Stomach (tissue), 19 donors: ENCODE data around the gene PXYLP1. TPM values are rescaled to one million over a fixed set of nuclear protein-coding genes. Genes with fewer than 3 reads are reported as not detected.

Experiments
- DNase-seq, 2 donors: peaks; one replicate each; pipeline versions ENCODE4 v3.0.0 to v3.0.0-alpha.2; 2013 to 2019
- H3K27ac ChIP-seq, 5 donors: fragments of 200-600 bp in 4 of 5; sonication (generic) in 4 of 5; one replicate each; pipeline ENCODE4 v1.5.1; 2013 to 2019; ENCODE audit warnings: mild to moderate bottlenecking in 1 of 5, moderate library complexity in 1 of 5
- H3K27me3 ChIP-seq, 3 donors: fragments of 200-600 bp; sonication (generic); one replicate each; pipeline ENCODE4 v1.5.1; 2017 to 2019; ENCODE audit warnings: mixed run types in 1 of 3
- H3K36me3 ChIP-seq, 4 donors: fragments of 200-600 bp; sonication (generic); 1 replicate in 3 of 4; 2 replicates in 1 of 4; pipeline ENCODE4 v1.5.1; 2016 to 2019
- H3K4me1 ChIP-seq, 4 donors: fragments of 200-600 bp; sonication (generic); one replicate each; pipeline ENCODE4 v1.5.1; 2016 to 2019
- H3K4me3 ChIP-seq, 4 donors: fragments of 200-600 bp; sonication (generic) in 3 of 4; one replicate each; pipeline ENCODE4 v1.5.1; 2016 to 2019; ENCODE audit warnings: mild to moderate bottlenecking in 1 of 4
- H3K9me3 ChIP-seq, 4 donors: fragments of 200-600 bp; sonication (generic); one replicate each; pipeline ENCODE4 v1.5.1; 2016 to 2019
- EP300 ChIP-seq: sonication (generic); formaldehyde crosslinking; IDR thresholded peaks from one replicate; pipeline ENCODE4 v1.6.1; 2017; ENCODE audit warnings: antibody characterized with exemption
- POLR2A ChIP-seq, 4 donors: fragments of 450-650 bp; IDR thresholded peaks; one replicate each; pipeline ENCODE4 v1.6.1; 2016; ENCODE audit warnings: antibody characterized with exemption in 4 of 4, control low read depth in 2 of 4, mild to moderate bottlenecking in 1 of 4, moderate library complexity in 1 of 4
- POLR2AphosphoS5 ChIP-seq, 3 donors: sonication (generic); formaldehyde crosslinking; IDR thresholded peaks; one replicate each; pipeline ENCODE4 v1.6.1; 2016; ENCODE audit warnings: antibody characterized with exemption in 3 of 3
- WGBS, 5 donors: extraction: QIAGEN DNeasy Blood & Tissue Kit in 3 of 5; methylation state at CpG; one replicate each; pipeline versions ENCODE4 v1.1.5 to v1.1.7; 2013 to 2018; 5-methylcytosine and 5-hydroxymethylcytosine counted together
- intact Hi-C: fragments of 100-400 bp; cut with DNase I; formaldehyde crosslinking; loops from one replicate; pipeline ENCODE4 v1.15.1; 2023; ENCODE audit warnings: low total_unique reads
- long read RNA-seq, 10 donors: transcript quantifications; one replicate each; lab custom pipeline, GENCODE V29; 2026
- polyA plus RNA-seq, 3 donors: library from polyadenylated mRNA; stranded (reverse); fragments of 200-250 nt; gene quantifications; one replicate each; pipeline ENCODE4 v1.2.3, GENCODE V29; 2013
- total RNA-seq, 5 donors: library from RNA; depleted of rRNA; stranded (reverse); fragments of >200 nt; gene quantifications; one replicate each; pipeline versions ENCODE4 v1.1.0 to v1.2.3, GENCODE V29; 2014 to 2016
- TF ChIP-seq, protein P1 (sequence below), 7 experiments: fragments of 450-650 bp in 4 of 7; fragments of 200-600 bp in 3 of 7; sonication (generic) in 3 of 7; IDR thresholded peaks; one replicate each; pipeline ENCODE4 v1.5.1; 2016 to 2019; ENCODE audit warnings: antibody characterized with exemption in 7 of 7, control low read depth in 2 of 7, mild to moderate bottlenecking in 1 of 7
- donor health status: healthy with polysubstance abuse.
- donor health status: Bipolar disorder and iron deficiency.
- donor health status: healthy.

PXYLP1 gene, protein sequence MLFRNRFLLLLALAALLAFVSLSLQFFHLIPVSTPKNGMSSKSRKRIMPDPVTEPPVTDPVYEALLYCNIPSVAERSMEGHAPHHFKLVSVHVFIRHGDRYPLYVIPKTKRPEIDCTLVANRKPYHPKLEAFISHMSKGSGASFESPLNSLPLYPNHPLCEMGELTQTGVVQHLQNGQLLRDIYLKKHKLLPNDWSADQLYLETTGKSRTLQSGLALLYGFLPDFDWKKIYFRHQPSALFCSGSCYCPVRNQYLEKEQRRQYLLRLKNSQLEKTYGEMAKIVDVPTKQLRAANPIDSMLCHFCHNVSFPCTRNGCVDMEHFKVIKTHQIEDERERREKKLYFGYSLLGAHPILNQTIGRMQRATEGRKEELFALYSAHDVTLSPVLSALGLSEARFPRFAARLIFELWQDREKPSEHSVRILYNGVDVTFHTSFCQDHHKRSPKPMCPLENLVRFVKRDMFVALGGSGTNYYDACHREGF
- total RNA-seq: 10 to 100 TPM in 2 of 5 donors, 1 to 10 TPM in 2, under 1 TPM in 1; 0.58 to 24.8 (median 5.3) TPM
- polyA plus RNA-seq: 1 to 10 TPM; 1.7 to 3.1 (median 2.6) TPM
- long read RNA-seq, donor 1, partial matches to known transcripts: 0 of 2 reads
- long read RNA-seq, donor 1, other reads (novel, unspliced or antisense): 0 of 2 reads
- long read RNA-seq, donor 2, partial matches to known transcripts: 0 of 4 reads
- long read RNA-seq, donor 2, other reads (novel, unspliced or antisense): 0 of 4 reads
- long read RNA-seq, donor 3, partial matches to known transcripts: 0 of 3 reads
- long read RNA-seq, donor 3, other reads (novel, unspliced or antisense): 0 of 3 reads
- long read RNA-seq, donor 4: 0 reads
- long read RNA-seq, donor 5, transcript PXYLP1-201 (6 exons, 3,281 nt): major isoform, 7 of 7 reads
- long read RNA-seq, donor 5, partial matches to known transcripts: 0 of 7 reads
- long read RNA-seq, donor 5, other reads (novel, unspliced or antisense): 0 of 7 reads
- long read RNA-seq, donor 6: 0 reads
- long read RNA-seq, donor 7, partial matches to known transcripts: 7 of 9 reads
- long read RNA-seq, donor 7, other reads (novel, unspliced or antisense): 0 of 9 reads
- long read RNA-seq, donor 8, transcript PXYLP1-201 (6 exons, 3,281 nt): major isoform, 5 of 5 reads
- long read RNA-seq, donor 8, partial matches to known transcripts: 0 of 5 reads
- long read RNA-seq, donor 8, other reads (novel, unspliced or antisense): 0 of 5 reads
- long read RNA-seq, donor 9, partial matches to known transcripts: 0 of 6 reads
- long read RNA-seq, donor 9, other reads (novel, unspliced or antisense): 0 of 6 reads
- long read RNA-seq, donor 10, partial matches to known transcripts: 0 of 3 reads
- long read RNA-seq, donor 10, other reads (novel, unspliced or antisense): 0 of 3 reads

DNA sequence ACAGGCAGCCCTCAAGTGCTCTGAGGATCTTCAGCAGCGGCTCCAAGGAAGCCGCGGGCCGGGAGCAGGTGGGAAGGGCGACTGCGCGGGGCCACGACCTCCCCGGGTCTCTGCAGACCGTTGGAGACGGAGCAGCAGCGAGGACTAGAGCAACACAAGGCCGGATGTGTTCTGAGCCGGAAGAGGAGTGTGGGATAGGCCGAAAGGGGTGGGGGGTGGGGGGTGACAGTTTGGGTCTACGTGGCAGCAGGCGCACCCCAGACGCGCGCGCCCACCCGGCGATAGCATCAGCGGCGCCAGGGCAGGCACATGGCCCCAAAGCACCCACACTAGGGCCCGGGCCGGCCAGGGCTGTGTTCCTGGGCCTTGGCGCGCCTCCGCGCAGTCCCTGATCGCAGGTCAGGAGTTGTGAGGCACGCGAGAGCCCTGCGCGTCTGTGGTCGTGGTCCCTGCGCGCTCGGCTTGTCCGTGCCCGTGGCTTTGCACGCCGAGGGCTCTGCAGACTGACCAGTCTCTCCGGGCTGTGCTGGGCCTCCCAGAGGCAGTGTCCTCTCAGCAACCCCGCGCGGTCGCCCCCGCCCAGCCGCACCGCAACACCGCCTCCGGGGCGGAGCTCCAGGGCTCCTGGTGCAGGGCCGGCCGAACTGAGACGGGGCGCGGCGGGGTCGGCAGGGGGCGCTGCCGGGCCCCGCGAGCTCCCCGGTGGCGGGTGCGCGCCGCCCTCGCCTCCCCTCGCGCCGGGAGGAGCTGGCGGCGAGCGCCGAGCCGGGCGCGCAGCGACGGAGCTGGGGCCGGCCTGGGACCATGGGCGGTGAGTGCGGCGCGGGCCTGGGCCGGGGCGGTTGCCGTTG lies at the start of gene PXYLP1:
PXYLP1 (plus strand) TSS at position 725 of the 851 bp plus-strand sequence. CDS start 28,351 bp downstream, outside the sequence.
- TF ChIP-seq POLR2A (IDR thresholded peaks at IDR 0.05) (no peak), POLR2AphosphoS5 (IDR thresholded peaks at IDR 0.05) (peak in 2 of 3 donors; percentile 81 to 85), EP300 (no peak)
- TF ChIP-seq, protein P1, sequence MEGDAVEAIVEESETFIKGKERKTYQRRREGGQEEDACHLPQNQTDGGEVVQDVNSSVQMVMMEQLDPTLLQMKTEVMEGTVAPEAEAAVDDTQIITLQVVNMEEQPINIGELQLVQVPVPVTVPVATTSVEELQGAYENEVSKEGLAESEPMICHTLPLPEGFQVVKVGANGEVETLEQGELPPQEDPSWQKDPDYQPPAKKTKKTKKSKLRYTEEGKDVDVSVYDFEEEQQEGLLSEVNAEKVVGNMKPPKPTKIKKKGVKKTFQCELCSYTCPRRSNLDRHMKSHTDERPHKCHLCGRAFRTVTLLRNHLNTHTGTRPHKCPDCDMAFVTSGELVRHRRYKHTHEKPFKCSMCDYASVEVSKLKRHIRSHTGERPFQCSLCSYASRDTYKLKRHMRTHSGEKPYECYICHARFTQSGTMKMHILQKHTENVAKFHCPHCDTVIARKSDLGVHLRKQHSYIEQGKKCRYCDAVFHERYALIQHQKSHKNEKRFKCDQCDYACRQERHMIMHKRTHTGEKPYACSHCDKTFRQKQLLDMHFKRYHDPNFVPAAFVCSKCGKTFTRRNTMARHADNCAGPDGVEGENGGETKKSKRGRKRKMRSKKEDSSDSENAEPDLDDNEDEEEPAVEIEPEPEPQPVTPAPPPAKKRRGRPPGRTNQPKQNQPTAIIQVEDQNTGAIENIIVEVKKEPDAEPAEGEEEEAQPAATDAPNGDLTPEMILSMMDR (IDR thresholded peaks at IDR 0.05): peak in 3 of 7 experiments; percentile 32 to 92 (median 65)
- intact Hi-C loops: loop anchor here (10.0 kb wide), 1 partner anchor 53 kb away; no protein-coding TSS in a partner anchor
- peak within 1 kb of the TSS; percentile 81 to 90 (median 85) for H3K27ac ChIP-seq
- no peaks in the 10 kb centered on the region for H3K9me3 ChIP-seq
- 1 to 3% (median 1%) methylated on average over 54 to 92 of the region's 92 CpGs for WGBS, 5 donors
- H3K27me3 ChIP-seq: no peaks in the 10 kb centered on the region
- H3K36me3 ChIP-seq: peaks cover 0 to 12% (median 3%) of the 10 kb centered on the region in 4 donors
- peaks cover 12 to 45% (median 31%) of the 10 kb centered on the region in 4 donors for H3K4me1 ChIP-seq
- H3K4me3 ChIP-seq: peak within 1 kb of the TSS; percentile 78 to 91 (median 82)
- DNase-seq: peak; percentile 96 to 97

DNA sequence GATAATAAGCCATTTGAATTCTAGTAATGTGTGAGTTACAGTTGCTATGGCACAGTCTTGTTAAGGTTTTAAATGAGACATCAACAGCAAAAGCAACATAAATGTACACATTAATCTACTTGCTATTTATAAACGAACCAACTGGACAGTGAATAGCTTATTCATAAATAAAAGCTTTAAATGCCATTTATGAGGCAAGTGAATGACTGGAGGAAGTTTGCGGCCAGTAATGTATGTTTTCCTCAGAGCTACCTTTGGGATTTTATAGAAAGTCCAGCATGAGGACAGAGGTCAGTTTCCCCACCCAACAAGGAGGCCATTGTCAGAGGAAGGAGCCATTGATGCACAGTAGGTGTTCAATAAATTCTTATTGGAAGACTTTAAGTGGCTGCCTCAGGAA lies 48.0 kb upstream of the PXYLP1 start:
- no peak for DNase-seq
- H3K27ac ChIP-seq: no peak overlapping the region
- TF ChIP-seq POLR2A (IDR thresholded peaks at IDR 0.05) (no peak), EP300 (no peak), POLR2AphosphoS5 (IDR thresholded peaks at IDR 0.05) (no peak)
- TF ChIP-seq, protein P1 (IDR thresholded peaks at IDR 0.05): no peak
- WGBS, 5 donors: 26 to 79% (median 57%) methylated on average over 2 of the region's 2 CpGs
- peaks cover 0 to 15% (median 3%) of the 10 kb centered on the region in 4 donors for H3K9me3 ChIP-seq
- H3K4me1 ChIP-seq: no peaks in the 10 kb centered on the region
- H3K4me3 ChIP-seq: no peak overlapping the region
- intact Hi-C loops: loop anchor here (10.0 kb wide), 1 partner anchor 289 kb away; no protein-coding TSS in a partner anchor
- no peaks in the 10 kb centered on the region for H3K36me3 ChIP-seq
- H3K27me3 ChIP-seq: no peaks in the 10 kb centered on the region

DNA sequence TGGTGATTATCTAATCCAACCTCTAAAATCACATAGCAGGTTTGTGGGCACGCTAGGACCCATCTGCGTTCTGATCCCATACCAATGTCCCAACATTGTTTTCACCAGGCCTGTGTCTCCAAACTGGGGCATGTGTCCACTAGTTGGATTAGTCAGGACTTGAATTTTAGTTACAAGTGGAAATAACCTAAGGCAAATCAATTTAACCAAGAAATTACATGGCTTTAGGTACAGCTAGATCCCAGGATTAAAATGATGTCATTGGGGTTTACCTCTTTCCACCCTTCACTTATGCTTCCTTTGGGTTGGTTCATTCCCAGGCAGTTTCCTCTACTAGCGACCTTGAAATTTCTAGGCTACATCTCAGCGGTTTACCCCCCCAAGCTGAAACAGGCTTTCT lies 47.2 kb upstream of the PXYLP1 start:
- no peaks in the 10 kb centered on the region for H3K27me3 ChIP-seq
- H3K9me3 ChIP-seq: peaks cover 0 to 13% (median 3%) of the 10 kb centered on the region in 4 donors
- WGBS, 5 donors: 69 to 93% (median 72%) methylated on average over 4 of the region's 4 CpGs
- intact Hi-C loops: loop anchor here (10.0 kb wide), 1 partner anchor 290 kb away; no protein-coding TSS in a partner anchor
- no peaks in the 10 kb centered on the region for H3K36me3 ChIP-seq
- H3K27ac ChIP-seq: no peak overlapping the region
- no peaks in the 10 kb centered on the region for H3K4me1 ChIP-seq
- H3K4me3 ChIP-seq: no peak overlapping the region
- TF ChIP-seq POLR2A (IDR thresholded peaks at IDR 0.05) (no peak), POLR2AphosphoS5 (IDR thresholded peaks at IDR 0.05) (no peak), EP300 (no peak)
- TF ChIP-seq, protein P1 (IDR thresholded peaks at IDR 0.05): no peak
- DNase-seq: no peak
